HG03175 (cell line): ENCODE measurements around the gene SEPHS1.
A peak's percentile ranks its signal among the peaks of the same experiment; 100 is the strongest.
"Not testable (repeated sequence)": the region's sequence is repeated elsewhere in the genome, so short reads cannot be mapped to it uniquely, and the experiment has no call there.

Experiments
- ATAC-seq: cut with Tn5 transposase; IDR thresholded peaks from one replicate; pipeline ENCODE4 v1.9.1; 2021; ENCODE audit warnings: mild to moderate bottlenecking, moderate library complexity; ENCODE audit not compliant: unreplicated experiment

SEPHS1 gene

GRCh38 chr10:13365243-13365642 is 17.1 kb upstream of the SEPHS1 start:
- ATAC-seq, result no peak

GRCh38 chr10:13360587-13360986 is 12.5 kb upstream of the SEPHS1 start:
- no peak for ATAC-seq

- no peak for ATAC-seq
These were observed 8.3 kb upstream of the SEPHS1 start for GRCh38 chr10:13356392-13356791.

- ATAC-seq, result no peak
These were observed 6.7 kb upstream of the SEPHS1 start for GRCh38 chr10:13354783-13355182.

GRCh38 chr10:13352519-13352918 is 4.4 kb upstream of the SEPHS1 start:
- no peak for ATAC-seq

GRCh38 chr10:13351340-13351915 is 3.3 kb upstream of the SEPHS1 start:
- ATAC-seq, result no peak

- no peak for ATAC-seq
These were observed 1.6 kb upstream of the SEPHS1 start for GRCh38 chr10:13349463-13350274.

- peak; percentile 58 for ATAC-seq
These were observed 465 bp downstream of the SEPHS1 start for GRCh38 chr10:13347500-13348156.

GRCh38 chr10:13347043-13347499 is 1.0 kb downstream of the SEPHS1 start:
- peak; percentile 24 for ATAC-seq

- no peak for ATAC-seq
These were observed 1.6 kb downstream of the SEPHS1 start for GRCh38 chr10:13346283-13347042.

GRCh38 chr10:13340626-13341376 is 7.3 kb downstream of the SEPHS1 start:
- ATAC-seq, result peak; percentile 96

GRCh38 chr10:13340068-13340467 is 8.0 kb downstream of the SEPHS1 start:
- ATAC-seq, result no peak

GRCh38 chr10:13338390-13339110 is 9.5 kb downstream of the SEPHS1 start:
- no peak for ATAC-seq

- ATAC-seq, result no peak
These were observed 10.3 kb downstream of the SEPHS1 start for GRCh38 chr10:13337827-13338196.

- no peak for ATAC-seq
These were observed 10.8 kb downstream of the SEPHS1 start for GRCh38 chr10:13337128-13337826.

GRCh38 chr10:13335881-13336280 is 12.2 kb downstream of the SEPHS1 start:
- no peak for ATAC-seq

- ATAC-seq, result no peak
These were observed 13.5 kb downstream of the SEPHS1 start for GRCh38 chr10:13334556-13334955.

GRCh38 chr10:13331646-13332045 is 16.4 kb downstream of the SEPHS1 start:
- ATAC-seq, result no peak

GRCh38 chr10:13330980-13331379 is 17.1 kb downstream of the SEPHS1 start:
- ATAC-seq, result not testable (repeated sequence)
